Uterus (tissue), 4 donors: ENCODE results near the gene CEP20. TPM values are rescaled to one million over a fixed set of nuclear protein-coding genes. Genes with fewer than 3 reads are reported as not detected.

Experiments used
- DNase-seq, 2 donors: peaks; one replicate each; pipeline ENCODE4 v3.0.0-alpha.2; 2019 to 2020
- H3K27ac ChIP-seq, 2 donors: fragments of 200-600 bp; sonication (generic); 1 replicate in 1 of 2; 2 replicates in 1 of 2; pipeline ENCODE4 v1.5.1; 2016 to 2018
- H3K27me3 ChIP-seq, 2 donors: fragments of 200-600 bp; sonication (generic); one replicate each; pipeline ENCODE4 v1.5.1; 2018 to 2019; ENCODE audit warnings: control low read depth in 1 of 2
- H3K36me3 ChIP-seq, 2 donors: fragments of 200-600 bp; sonication (generic); one replicate each; pipeline ENCODE4 v1.5.1; 2019; ENCODE audit warnings: control low read depth in 1 of 2
- H3K4me1 ChIP-seq, 2 donors: fragments of 200-600 bp; sonication (generic); one replicate each; pipeline ENCODE4 v1.5.1; 2018 to 2019; ENCODE audit warnings: control low read depth in 1 of 2
- H3K4me3 ChIP-seq, 2 donors: fragments of 200-600 bp; sonication (generic); 1 replicate in 1 of 2; 2 replicates in 1 of 2; pipeline ENCODE4 v1.5.1; 2018 to 2019; ENCODE audit warnings: mild to moderate bottlenecking in 1 of 2
- H3K9me3 ChIP-seq, 2 donors: fragments of 200-600 bp; sonication (generic); one replicate each; pipeline ENCODE4 v1.5.1; 2019; ENCODE audit warnings: control low read depth in 1 of 2
- CTCF ChIP-seq, 4 experiments: fragments of 200-600 bp in 2 of 4; fragments of 450-650 bp in 2 of 4; sonication (generic) in 2 of 4; IDR thresholded peaks; one replicate each; pipeline ENCODE4 v1.5.1; 2016 to 2019; ENCODE audit warnings: antibody characterized with exemption in 4 of 4, mild to moderate bottlenecking in 2 of 4, moderate library complexity in 1 of 4
- POLR2A ChIP-seq, 2 donors: fragments of 450-650 bp; IDR thresholded peaks; one replicate each; pipeline ENCODE4 v1.6.1; 2016; ENCODE audit warnings: antibody characterized with exemption in 2 of 2, mild to moderate bottlenecking in 1 of 2, moderate library complexity in 1 of 2
- intact Hi-C: fragments of 100-400 bp; cut with DNase I; formaldehyde crosslinking; loops from one replicate; pipeline ENCODE4 v1.15.1; 2023; ENCODE audit warnings: low total_unique reads
- total RNA-seq, 4 donors: library from RNA; depleted of rRNA in 3 of 4; stranded (reverse); fragments of >200 nt in 3 of 4; gene quantifications; one replicate each; pipeline versions ENCODE4 v1.1.0 to v1.2.4, GENCODE V29; 2014 to 2023
- donor health status: DM: yes; HTN: yes; CAD: no.

The CEP20 gene
- total RNA-seq, 4 donors from 2014 or later: 13.8 to 101 (median 47.9) TPM

GRCh38 chr16:15887283-15887682 lies 1.1 kb downstream of the CEP20 start:
- Histone ChIP-seq H3K9me3 (no peaks in the 10 kb centered on the region), H3K27ac (no peak overlapping the region), H3K4me1 (peaks cover 0 to 8% of the 10 kb centered on the region in 2 donors), H3K27me3 (no peaks in the 10 kb centered on the region), H3K36me3 (no peaks in the 10 kb centered on the region), H3K4me3 (peak overlapping the region; percentile 96 to 97)
- no peak for DNase-seq
- TF ChIP-seq POLR2A (IDR thresholded peaks at IDR 0.05): no peak
- TF ChIP-seq CTCF (IDR thresholded peaks at IDR 0.05): no peak
- intact Hi-C loops: no loop called here

- DNase-seq: no peak
- Histone ChIP-seq H3K9me3 (no peaks in the 10 kb centered on the region), H3K27me3 (no peaks in the 10 kb centered on the region), H3K36me3 (no peaks in the 10 kb centered on the region), H3K4me1 (peaks cover 0 to 8% of the 10 kb centered on the region in 2 donors), H3K27ac (no peak overlapping the region), H3K4me3 (no peak overlapping the region)
- TF ChIP-seq POLR2A (IDR thresholded peaks at IDR 0.05) (no peak), CTCF (IDR thresholded peaks at IDR 0.05) (no peak)
- intact Hi-C loops: no loop called here
Observed at GRCh38 chr16:15886078-15886477, 2.3 kb downstream of the CEP20 start.

GRCh38 chr16:15885560-15886001 lies 2.8 kb downstream of the CEP20 start:
- DNase-seq: no peak
- intact Hi-C loops: no loop called here
- H3K9me3 ChIP-seq: no peaks in the 10 kb centered on the region
- no peaks in the 10 kb centered on the region for H3K36me3 ChIP-seq
- H3K27ac ChIP-seq: no peak overlapping the region
- TF ChIP-seq CTCF (IDR thresholded peaks at IDR 0.05) (no peak), POLR2A (IDR thresholded peaks at IDR 0.05) (no peak)
- H3K4me3 ChIP-seq: no peak overlapping the region
- peaks cover 0 to 8% of the 10 kb centered on the region in 2 donors for H3K4me1 ChIP-seq
- H3K27me3 ChIP-seq: no peaks in the 10 kb centered on the region

GRCh38 chr16:15882563-15882962 lies 5.8 kb downstream of the CEP20 start:
- H3K27ac ChIP-seq: no peak overlapping the region
- H3K27me3 ChIP-seq: no peaks in the 10 kb centered on the region
- no peak for DNase-seq
- intact Hi-C loops: no loop called here
- H3K4me3 ChIP-seq: no peak overlapping the region
- no peaks in the 10 kb centered on the region for H3K36me3 ChIP-seq
- H3K9me3 ChIP-seq: no peaks in the 10 kb centered on the region
- no peak for TF ChIP-seq POLR2A (IDR thresholded peaks at IDR 0.05)
- TF ChIP-seq CTCF (IDR thresholded peaks at IDR 0.05): no peak
- peaks cover 0 to 5% of the 10 kb centered on the region in 2 donors for H3K4me1 ChIP-seq

- no peak for TF ChIP-seq POLR2A (IDR thresholded peaks at IDR 0.05)
- TF ChIP-seq CTCF (IDR thresholded peaks at IDR 0.05): no peak
- no peak overlapping the region for H3K4me3 ChIP-seq
- DNase-seq: no peak
- intact Hi-C loops: no loop called here
- H3K36me3 ChIP-seq: no peaks in the 10 kb centered on the region
- H3K9me3 ChIP-seq: no peaks in the 10 kb centered on the region
- H3K27ac ChIP-seq: no peak overlapping the region
- no peaks in the 10 kb centered on the region for H3K4me1 ChIP-seq
- H3K27me3 ChIP-seq: no peaks in the 10 kb centered on the region
Observed at GRCh38 chr16:15881794-15882379, 6.5 kb downstream of the CEP20 start.
